HEK293 (cell line): ENCODE data around the gene IFNA2.

Source experiments
- ZNF174 ChIP-seq: fragments of 450-650 bp; formaldehyde crosslinking; IDR thresholded peaks from 2 replicates; pipeline ENCODE4 v1.5.0; 2017; ENCODE audit warnings: missing biosample characterization, mild to moderate bottlenecking, missing genetic modification characterization
- TF ChIP-seq, protein P1 (sequence below): fragments of 450-650 bp; formaldehyde crosslinking; IDR thresholded peaks from 2 replicates; pipeline ENCODE4 v1.5.1; 2016; ENCODE audit warnings: missing biosample characterization, missing genetic modification characterization

DNA sequence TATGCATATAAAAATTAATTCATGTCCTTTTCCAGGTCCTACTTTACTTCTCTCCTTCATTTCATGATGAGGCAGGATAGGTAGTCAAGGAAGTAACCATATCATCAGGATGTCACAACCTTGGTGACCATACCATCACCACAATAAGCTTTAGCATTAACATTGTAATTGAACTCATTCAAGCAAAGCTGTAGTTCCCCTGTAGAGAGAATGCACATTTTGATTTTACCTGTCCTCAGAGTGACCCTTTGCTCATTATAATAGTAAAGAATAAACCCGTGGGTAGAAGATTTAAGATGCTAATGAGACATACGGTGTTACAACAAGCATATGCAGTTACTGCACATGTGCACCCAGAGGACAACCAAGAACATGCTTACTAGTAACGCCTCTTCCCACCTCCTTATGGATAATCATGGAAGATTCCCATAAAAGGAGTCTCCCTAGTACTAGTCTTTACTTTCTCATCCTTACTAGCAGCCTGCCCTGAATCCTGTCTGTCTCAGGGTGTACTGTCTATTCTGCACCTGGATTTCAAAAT lies 36.7 kb downstream of the IFNA2 start:
- TF ChIP-seq, protein P1, sequence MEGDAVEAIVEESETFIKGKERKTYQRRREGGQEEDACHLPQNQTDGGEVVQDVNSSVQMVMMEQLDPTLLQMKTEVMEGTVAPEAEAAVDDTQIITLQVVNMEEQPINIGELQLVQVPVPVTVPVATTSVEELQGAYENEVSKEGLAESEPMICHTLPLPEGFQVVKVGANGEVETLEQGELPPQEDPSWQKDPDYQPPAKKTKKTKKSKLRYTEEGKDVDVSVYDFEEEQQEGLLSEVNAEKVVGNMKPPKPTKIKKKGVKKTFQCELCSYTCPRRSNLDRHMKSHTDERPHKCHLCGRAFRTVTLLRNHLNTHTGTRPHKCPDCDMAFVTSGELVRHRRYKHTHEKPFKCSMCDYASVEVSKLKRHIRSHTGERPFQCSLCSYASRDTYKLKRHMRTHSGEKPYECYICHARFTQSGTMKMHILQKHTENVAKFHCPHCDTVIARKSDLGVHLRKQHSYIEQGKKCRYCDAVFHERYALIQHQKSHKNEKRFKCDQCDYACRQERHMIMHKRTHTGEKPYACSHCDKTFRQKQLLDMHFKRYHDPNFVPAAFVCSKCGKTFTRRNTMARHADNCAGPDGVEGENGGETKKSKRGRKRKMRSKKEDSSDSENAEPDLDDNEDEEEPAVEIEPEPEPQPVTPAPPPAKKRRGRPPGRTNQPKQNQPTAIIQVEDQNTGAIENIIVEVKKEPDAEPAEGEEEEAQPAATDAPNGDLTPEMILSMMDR (tag by site-specific recombination) = no peak
- TF ChIP-seq ZNF174 = no peak
